Measurements from ENCODE around the gene HCRTR1.

DNA sequence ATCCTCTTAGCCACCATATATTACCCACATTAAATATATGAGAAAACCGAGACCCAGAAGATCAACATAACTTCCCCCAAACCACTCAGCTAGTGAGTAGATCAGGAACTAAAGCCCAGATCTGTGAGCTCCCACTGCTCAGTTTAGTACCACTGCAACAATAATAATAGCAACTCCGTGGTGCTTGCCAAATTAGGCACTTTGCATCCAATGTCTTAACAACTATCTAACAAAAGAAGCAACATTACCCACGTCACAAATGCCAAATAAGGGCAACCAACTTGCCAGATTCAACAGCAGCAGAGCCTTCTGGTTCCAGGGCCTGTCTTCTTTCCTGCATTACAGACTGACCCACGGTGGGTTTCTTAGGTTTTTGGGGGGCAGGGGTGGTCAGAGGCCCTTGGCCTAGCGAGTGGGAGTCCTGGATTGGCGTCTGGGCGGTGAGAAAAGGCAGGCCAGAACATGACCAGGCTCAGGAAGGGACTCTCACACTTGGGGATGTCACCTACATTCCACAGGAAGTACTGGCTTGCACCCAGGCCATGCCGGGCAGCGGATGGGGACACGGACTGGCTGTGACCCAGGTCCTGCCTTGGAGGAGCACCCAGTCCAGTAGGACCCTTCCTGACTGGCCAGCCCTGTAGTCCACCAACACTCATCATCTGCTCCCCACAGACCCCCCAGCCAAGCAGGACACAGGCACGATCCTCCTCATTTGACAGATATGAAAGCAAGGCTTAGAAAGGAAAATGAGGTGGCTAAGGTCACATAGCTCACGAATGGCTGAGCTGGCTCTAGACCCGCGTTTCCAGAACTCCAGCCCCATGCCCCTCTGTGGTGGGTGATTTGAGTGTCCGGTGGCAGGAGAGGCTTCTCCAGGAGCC lies 4.6 kb downstream of the HCRTR1 start:
- TF ChIP-seq MXI1 (conservative IDR thresholded peaks at IDR 0.05; ENCODE audit: poor library complexity, severe bottlenecking) (no peak), SMC3 (conservative IDR thresholded peaks at IDR 0.05; ENCODE audit: poor library complexity) (no peak), EP300 (conservative IDR thresholded peaks at IDR 0.05; ENCODE audit: poor library complexity, severe bottlenecking) (no peak), CTCF (IDR thresholded peaks at IDR 0.05; ENCODE audit: poor library complexity, severe bottlenecking) (no peak), EZH2 (IDR thresholded peaks at IDR 0.05; ENCODE audit: borderline replicate concordance, insufficient read depth, low read length, poor library complexity, severe bottlenecking) (no peak), POLR2AphosphoS5 (IDR thresholded peaks at IDR 0.05) (no peak)
- TF ChIP-seq, protein P1, sequence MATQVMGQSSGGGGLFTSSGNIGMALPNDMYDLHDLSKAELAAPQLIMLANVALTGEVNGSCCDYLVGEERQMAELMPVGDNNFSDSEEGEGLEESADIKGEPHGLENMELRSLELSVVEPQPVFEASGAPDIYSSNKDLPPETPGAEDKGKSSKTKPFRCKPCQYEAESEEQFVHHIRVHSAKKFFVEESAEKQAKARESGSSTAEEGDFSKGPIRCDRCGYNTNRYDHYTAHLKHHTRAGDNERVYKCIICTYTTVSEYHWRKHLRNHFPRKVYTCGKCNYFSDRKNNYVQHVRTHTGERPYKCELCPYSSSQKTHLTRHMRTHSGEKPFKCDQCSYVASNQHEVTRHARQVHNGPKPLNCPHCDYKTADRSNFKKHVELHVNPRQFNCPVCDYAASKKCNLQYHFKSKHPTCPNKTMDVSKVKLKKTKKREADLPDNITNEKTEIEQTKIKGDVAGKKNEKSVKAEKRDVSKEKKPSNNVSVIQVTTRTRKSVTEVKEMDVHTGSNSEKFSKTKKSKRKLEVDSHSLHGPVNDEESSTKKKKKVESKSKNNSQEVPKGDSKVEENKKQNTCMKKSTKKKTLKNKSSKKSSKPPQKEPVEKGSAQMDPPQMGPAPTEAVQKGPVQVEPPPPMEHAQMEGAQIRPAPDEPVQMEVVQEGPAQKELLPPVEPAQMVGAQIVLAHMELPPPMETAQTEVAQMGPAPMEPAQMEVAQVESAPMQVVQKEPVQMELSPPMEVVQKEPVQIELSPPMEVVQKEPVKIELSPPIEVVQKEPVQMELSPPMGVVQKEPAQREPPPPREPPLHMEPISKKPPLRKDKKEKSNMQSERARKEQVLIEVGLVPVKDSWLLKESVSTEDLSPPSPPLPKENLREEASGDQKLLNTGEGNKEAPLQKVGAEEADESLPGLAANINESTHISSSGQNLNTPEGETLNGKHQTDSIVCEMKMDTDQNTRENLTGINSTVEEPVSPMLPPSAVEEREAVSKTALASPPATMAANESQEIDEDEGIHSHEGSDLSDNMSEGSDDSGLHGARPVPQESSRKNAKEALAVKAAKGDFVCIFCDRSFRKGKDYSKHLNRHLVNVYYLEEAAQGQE (IDR thresholded peaks at IDR 0.05; ENCODE audit: borderline replicate concordance), result no peak
